Frontal cortex (tissue), 4 donors: Measurements from ENCODE around the gene USF2. TPM values are rescaled to one million over a fixed set of nuclear protein-coding genes. Genes with fewer than 3 reads are reported as not detected.

ENCODE experiments used
- DNase-seq, 2 donors: peaks; one replicate each; pipeline ENCODE4 v3.0.0; 2012; ENCODE audit warnings: low spot score in 2 of 2
- FAIRE-seq: peaks from 2 replicates; lab custom pipeline; 2012; peaks lifted over from hg19 to GRCh38; lab: Jason Lieb, UNC
- total RNA-seq: library from RNA; depleted of rRNA; stranded (reverse); fragments of >200 nt; gene quantifications from one replicate; pipeline ENCODE4 v1.2.3, GENCODE V29; 2014
- donor health status: control.
- donor health status: control.
- donor health status: control.

USF2 gene
- total RNA-seq, 1 donor from 2014 or later, result 38.7 TPM

DNA sequence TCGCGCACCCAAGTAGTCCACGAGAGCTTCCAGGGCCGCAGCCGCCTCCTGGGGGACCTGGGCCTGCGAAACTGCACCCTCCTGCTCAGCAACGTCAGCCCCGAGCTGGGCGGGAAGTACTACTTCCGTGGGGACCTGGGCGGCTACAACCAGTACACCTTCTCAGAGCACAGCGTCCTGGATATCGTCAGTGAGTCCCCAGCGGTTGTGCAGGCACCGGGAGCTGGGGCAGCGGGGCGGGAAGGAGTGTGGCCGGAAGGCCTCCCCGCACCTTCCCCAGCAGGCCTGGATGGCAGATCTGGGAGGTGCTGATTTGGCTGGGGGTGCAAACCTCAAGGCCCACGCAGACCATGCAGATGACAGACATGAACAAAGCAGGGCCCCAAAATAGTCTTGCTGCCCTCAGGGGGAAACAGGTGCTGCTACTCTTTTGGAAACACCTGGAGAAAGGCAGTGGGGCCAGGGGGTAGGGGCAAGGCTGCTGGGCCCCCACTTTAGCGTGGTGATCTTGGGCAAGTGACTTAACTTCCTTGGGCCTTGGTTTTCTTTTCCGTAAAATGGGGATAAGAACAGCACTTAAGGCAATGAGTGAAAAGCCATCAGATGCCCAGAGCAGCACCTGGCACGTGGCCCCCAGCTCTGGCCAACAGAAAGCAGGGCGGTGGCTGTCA is 27.2 kb downstream of the USF2 start:
- DNase-seq, result no peak
- FAIRE-seq, result no peak

DNA sequence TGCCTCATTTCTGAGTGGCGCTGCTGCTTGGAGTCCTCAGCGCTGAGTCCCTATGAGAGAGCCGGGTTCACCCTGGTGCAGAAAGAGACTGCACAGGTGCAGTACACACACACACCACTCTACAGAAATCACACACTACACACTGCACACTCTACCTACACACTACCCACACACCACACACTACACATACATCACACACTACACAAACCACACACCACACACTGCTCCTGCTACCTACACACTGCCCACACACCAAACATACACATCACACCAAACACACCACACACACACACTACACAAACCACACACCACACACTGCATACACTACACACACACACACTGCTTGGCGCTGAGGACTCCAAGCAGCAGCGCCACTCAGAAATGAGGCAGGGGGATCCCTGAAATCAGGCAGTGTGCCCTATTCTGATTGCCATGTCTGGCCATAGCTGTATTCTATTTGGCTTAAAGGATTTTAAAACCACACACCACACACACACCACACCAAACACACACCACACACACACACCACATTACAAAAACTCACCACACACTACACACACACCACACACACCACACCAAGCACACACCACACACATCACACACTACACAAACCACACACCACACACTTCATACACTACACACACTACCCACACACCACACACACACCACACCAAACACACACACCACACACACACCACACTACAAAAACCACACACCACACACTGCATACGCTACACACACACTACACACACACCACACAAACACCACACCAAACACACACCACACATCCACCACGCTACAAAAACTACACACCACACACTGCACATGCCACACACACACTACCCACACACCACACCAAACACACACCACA is 28.1 kb downstream of the USF2 start:
- DNase-seq (no peak), FAIRE-seq (no peak)

DNA sequence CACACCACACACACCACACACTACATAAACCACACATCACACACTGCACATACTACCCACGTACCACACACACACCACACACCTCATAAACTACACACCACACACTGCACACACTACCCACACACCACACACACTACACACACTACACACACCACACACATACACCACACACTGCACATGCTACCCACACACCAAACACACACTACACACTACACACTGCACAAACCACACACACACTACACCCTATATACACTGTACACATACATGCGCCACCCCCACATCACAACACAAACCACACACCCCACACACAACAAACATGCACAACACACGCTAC is 28.7 kb downstream of the USF2 start:
- FAIRE-seq (no peak), DNase-seq (no peak)

DNA sequence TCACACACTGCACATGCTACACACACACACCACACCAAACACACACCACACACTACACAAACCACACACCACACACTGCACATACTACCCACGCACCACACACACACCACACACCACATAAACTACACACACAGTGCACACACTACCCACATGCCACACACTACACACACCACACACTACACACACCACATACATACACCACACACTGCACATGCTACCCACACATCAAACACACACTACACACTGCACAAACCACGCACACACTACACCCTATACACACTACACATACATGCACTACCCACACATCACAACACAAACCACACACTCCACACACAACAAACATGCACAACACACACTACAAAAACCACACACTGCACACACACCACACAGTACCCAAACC is 29.2 kb downstream of the USF2 start:
- DNase-seq (no peak), FAIRE-seq (no peak)

DNA sequence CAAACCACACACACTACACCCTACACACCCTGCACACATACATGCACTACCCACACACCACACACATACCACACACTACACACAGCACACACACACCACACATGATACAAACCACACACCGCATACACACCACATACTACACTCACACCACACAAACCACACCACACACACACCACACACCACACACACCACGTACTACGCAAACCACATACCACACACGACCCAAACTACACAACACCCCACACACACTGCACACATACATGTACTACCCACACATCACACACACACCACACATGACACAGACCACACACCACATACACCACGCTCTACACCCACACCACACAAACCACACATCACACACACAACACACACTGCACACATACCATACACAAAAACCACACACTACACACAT is 29.8 kb downstream of the USF2 start:
- no peak for FAIRE-seq
- DNase-seq, result no peak

DNA sequence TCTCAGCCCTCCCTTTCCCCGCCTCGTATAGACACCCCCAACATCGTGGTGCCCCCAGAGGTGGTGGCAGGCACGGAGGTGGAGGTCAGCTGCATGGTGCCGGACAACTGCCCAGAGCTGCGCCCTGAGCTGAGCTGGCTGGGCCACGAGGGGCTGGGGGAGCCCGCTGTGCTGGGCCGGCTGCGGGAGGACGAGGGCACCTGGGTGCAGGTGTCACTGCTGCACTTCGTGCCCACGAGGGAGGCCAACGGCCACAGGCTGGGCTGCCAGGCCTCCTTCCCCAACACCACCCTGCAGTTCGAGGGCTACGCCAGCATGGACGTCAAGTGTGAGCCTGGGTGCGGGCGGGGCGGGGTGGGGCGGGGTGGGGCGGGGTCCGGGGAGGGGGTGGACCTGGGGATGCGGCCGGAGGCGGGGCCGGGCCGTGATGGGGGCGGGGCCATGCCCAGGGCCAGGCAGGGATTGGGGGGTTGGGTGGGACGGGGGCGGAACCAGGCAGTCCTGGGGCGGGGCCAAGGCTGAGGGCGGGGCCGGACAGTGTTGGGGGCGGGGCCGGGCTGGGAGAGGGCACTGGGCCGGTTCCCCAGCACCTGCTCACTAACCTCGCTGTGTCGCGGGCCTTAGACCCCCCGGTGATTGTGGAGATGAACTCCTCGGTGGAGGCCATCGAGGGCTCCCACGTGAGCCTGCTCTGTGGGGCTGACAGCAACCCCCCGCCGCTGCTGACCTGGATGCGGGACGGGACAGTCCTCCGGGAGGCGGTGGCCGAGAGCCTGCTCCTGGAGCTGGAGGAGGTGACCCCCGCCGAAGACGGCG is 31.0 kb downstream of the USF2 start:
- no peak for FAIRE-seq
- peak; percentile 70 to 80 for DNase-seq

DNA sequence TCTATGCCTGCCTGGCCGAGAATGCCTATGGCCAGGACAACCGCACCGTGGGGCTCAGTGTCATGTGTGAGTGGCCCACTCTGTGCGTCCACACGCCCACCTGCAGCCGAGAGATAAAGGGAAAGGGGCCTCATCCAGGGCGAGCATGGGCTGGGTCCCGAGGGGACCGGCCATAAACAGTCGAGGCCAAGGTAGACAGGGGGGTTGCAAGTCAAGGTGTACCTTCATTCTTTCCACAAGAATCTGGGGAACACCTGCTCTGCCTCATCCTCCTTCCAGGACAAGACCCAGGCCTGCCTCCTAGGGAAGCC is 31.5 kb downstream of the USF2 start:
- FAIRE-seq (no peak), DNase-seq (no peak)

DNA sequence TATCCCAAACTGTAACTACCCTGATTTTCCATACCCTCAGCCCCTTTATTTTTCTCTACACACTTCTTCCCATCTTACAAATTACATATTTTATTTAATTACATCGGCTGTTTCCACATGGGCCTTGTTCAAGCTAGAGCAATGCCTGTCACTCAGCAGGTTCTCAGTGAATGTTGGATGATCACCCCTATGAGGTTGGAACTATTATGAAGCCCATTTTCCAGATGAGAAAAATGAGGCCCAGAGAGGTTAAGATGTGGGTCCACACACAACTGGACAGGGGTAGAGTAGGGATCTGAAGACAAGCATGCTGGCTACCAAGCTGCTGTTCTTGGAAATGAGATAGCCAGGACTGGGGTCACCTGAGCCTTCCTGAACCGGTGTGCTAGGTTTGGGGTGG is 33.2 kb downstream of the USF2 start:
- FAIRE-seq, result no peak

DNA sequence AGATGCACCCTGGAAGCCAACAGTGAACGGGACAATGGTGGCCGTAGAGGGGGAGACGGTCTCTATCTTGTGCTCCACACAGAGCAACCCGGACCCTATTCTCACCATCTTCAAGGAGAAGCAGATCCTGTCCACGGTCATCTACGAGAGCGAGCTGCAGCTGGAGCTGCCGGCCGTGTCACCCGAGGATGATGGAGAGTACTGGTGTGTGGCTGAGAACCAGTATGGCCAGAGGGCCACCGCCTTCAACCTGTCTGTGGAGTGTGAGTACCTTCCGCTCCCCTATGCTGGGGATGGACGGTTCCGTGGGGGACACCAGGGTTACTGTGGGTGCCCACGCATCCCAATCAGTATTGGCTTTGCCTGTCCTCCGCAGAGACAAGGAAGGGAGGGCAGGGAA is 33.7 kb downstream of the USF2 start:
- FAIRE-seq, result no peak
- DNase-seq, result no peak

More for the DNA sequence above, 33.2 kb downstream of the USF2 start:
- DNase-seq, result no peak

DNA sequence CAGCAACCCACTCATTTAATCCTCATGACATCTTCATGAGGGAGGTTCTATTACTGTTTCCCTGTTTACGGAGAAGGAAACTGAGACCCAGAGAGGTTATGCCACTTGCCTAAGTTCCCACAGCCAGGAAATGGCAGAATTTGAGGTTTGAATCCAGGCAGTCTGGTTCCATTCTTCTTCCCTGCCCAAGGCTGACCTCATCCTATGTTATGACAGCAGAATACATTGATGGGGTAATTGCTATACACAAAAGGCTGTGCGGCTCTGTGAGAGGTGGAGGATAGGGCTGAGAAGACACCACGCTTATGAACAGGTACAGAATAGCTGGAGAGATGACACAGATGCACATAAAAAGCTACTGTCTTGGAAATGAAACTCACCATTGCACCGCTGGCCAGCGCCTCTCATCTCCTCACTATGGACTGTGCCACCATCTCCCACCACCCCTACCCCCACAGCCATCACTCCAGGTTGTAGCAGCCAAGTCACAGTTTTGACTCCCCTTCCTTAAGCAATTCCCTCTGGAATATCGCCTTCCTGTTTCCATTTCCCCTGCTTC is 34.7 kb downstream of the USF2 start:
- DNase-seq (no peak), FAIRE-seq (no peak)

DNA sequence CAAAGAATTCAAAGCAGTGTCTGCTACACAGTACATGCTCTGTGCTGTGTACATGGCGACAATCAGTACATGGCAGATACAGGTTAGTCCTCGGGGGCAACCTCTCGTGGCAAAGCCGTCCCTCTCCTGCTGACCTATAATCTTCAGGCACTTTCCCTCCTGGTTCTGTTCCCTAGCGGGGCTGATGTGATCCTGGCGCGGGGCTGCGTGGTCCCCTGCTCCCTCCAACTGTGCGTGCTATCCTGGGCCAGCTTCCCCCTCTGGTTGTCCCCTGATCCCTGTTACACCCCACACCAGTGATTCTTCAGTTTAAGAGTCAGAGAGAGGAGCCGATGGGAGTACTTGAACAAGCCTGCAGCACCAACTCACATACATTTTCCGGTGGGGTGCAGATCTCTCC is 35.3 kb downstream of the USF2 start:
- no peak for FAIRE-seq
- DNase-seq, result no peak

DNA sequence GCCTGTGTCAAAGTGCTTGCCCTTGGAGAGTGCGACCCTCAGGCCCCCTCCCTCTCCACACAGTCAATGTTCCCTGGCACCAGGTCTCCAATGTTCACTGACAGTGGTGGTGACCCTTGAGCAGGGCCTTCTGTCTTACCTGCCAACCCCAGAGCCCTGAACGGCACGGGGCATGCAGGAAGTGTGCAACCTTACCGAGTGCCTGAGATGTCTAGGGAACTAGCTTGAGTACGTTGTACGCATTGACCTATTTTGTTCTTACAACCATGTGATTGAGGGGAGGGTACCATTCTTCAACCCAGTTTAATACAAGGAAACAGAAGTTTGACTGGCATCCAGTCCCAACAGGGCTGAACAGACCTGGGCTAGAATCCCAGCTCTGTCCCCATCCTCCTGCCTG is 36.4 kb downstream of the USF2 start:
- DNase-seq (no peak), FAIRE-seq (no peak)

DNA sequence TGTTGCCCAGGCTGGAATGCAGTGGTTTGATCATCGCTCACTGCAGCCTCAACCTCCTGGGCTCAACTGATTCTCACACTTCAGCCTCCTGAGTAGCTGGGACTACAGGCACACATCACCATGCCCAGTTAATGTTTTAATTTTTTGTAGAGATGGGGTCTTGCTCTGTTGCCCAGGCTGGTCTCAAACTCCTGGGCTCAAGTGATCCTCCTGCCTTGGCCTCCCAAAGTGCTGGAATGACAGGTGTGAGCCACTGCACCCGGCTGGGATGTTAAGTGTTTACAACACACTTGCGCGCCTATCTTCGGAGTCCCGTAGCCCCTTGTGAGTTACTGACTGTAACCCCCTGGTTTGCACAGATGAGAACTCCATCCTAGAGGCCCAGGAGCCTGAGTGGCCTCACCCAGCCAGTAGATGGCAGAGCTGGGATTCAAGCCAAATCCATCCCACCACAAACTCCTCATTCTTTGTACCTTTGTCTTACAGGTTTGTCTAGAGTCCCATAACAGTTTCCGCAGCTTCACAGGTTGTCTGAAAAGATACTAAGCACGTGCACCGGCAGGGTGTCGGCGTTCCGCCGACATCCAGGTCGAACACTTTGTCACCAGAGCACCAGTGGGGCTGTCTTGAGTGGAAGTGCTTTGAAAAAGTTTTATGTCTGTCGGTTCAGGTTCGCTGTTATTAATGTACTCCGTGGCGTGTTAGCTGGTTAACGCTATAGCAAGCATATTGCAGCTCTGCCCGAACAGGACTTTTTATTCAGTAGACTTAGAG is 37.9 kb downstream of the USF2 start:
- FAIRE-seq (no peak), DNase-seq (no peak)

DNA sequence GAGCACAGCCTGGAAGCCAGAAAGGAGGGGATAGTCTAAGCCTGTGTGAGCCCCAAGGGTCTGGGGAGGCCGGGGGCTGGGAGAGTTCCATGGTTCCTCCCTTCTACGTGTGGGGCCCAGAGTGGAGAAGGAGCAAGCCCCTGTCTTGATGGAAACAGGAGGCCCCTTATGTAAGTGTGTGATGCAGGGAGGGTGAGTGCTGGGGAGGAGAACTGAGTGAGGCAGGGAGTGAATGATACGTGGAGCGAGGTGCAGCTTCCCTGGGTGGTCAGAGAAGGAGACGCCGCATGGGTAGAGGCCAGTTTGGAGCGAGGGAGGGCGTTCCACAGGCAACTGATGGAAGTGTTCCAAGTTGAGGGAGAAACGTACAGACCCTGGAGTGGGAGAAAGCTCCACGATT is 39.2 kb downstream of the USF2 start:
- no peak for DNase-seq
- FAIRE-seq, result no peak

DNA sequence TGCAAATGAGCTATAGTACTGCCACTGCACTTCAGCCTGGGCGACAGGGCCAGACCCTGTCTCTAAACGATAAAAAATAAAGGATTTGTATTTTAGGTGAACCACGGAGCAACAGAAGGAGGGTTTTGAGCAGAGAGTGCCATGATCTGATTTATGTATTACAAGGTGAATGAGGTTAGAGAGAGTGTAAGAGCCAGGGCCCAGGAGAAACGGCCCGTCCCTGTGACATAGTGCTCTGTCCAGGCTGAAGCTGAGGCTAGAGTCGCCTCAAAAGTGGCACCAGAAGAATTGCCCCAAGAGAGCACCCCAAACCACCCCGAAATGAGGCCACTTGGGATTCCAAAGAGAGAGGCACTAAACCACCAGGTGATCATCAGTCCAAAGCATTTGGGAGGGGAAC is 40.1 kb downstream of the USF2 start:
- DNase-seq, result no peak

DNA sequence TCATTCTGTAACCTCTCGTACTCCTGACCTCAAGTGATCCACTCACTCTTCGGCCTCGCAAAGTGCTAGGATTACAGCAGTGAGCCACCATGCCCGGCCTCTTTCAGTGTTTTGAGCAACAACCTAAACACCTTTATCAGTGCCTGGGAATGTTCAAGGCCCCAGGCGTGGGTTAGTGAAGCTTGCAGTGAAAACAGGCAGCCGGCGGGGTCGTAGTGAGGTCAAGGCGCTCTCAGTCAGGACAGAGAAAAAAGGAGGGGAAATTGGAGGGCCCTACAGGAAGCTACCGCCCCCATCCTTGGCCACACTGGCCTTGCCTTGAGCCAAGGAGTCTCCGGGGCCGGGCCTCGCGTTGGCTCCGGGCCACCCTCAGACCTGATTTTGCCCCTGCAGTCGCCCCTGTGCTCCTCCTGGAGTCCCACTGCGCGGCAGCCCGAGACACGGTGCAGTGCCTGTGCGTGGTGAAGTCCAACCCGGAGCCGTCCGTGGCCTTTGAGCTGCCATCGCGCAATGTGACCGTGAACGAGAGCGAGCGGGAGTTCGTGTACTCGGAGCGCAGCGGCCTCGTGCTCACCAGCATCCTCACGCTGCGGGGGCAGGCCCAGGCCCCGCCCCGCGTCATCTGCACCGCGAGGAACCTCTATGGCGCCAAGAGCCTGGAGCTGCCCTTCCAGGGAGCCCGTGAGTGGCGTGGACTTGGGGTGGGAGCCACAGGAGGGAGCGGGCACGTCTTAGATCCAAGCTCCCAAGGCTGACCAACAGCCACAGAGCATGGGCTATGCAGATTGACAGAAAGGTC is 40.9 kb downstream of the USF2 start:
- no peak for DNase-seq
- no peak for FAIRE-seq

More for the DNA sequence above, 40.1 kb downstream of the USF2 start:
- FAIRE-seq, result no peak

DNA sequence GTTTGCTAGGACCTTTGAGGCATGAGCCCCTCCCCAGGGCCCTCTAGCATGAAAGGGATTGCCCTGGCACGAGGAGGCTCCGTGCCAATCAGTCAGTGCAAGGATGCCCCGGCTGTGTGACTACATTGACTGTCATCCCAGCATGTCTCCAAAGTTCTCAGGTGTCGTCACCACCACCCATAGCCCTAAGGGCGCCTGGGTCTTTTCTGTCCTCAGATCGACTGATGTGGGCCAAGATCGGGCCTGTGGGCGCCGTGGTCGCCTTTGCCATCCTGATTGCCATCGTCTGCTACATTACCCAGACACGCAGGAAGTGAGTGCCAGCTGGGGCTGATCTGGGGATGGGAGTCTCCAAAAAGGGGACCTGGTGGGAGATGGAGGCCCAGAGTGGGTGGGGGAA is 41.6 kb downstream of the USF2 start:
- DNase-seq, result no peak
- FAIRE-seq, result no peak

DNA sequence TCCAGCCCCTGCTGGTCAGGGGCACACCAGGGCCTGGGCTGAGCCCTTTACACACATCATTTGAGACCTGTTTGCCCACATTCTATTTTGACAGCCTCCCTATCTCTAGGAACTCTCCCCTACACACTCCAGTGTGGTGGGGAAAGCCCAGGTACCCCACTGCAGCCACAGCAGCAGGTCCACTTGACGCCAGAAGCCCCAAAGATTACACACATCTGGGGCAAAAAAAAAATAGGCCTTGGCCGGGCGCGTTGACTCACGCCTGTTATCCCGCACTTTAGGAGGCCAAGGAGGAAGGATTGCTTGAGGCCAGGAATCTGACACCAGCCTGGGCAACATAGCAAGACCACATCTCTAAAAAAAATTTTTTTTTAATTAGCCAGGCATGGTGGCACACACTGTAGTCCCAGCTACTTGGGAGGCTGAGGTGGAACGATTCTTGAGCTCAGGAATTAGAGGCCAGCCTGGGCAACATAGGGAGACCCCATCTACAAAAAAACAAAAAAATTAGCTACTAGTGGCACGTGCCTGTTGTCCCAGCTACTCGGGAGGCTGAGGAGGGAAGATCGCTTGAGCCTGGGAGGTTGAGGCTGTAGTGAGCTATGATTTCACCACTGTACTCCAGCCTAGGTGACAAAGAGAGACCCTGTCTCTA is 42.2 kb downstream of the USF2 start:
- no peak for DNase-seq
- FAIRE-seq, result no peak
